A549 (cell line): ENCODE data around the gene KRTAP21-1. TPM values are rescaled to one million over a fixed set of nuclear protein-coding genes. Genes with fewer than 3 reads are reported as not detected.

Experiments
- ATAC-seq, 2 experiments: fragments of 200-7000 bp in 1 of 2; fragments of >200 bp in 1 of 2; cut with Nextera tagmentation in 1 of 2; cut with Tn5 transposase in 1 of 2; 3 replicates each; pipeline versions ENCODE4 v1.8.0 to v1.9.1; 2018 to 2020; ENCODE audit warnings: mild to moderate bottlenecking in 1 of 2, moderate library complexity in 1 of 2
- CTCF ChIA-PET: fragments of 300-600 bp; sonication (Branson Sonifier 250); formaldehyde crosslinking; extraction: SDS; loops from one replicate; lab custom pipeline; 2021; ENCODE audit warnings: antibody characterized with exemption, inconsistent platforms; lab: Yijun Ruan, JAX
- POLR2A ChIA-PET: fragments of 350-600 bp; formaldehyde crosslinking; extraction: SDS; loops from one replicate; lab custom pipeline; 2021; ENCODE audit warnings: antibody characterized with exemption, inconsistent platforms; lab: Yijun Ruan, JAX
- DNase-seq, 2 experiments: peaks; one replicate each; pipeline versions ENCODE4 v3.0.0 to v3.0.0-alpha.2; 2011 to 2016; ENCODE audit warnings: low read depth in 1 of 2, low spot score in 1 of 2
- FAIRE-seq: peaks from 2 replicates; lab custom pipeline; 2011; peaks lifted over from hg19 to GRCh38; lab: Jason Lieb, UNC
- H3K27ac ChIP-seq, 2 experiments: fragments of >200 bp; sonication (Bioruptor Twin); formaldehyde crosslinking; 3 replicates each; pipeline ENCODE4 v1.5.1; 2016 to 2017
- H3K4me1 ChIP-seq: fragments of >200 bp; sonication (Bioruptor Twin); formaldehyde crosslinking; 3 replicates; pipeline ENCODE4 v1.6.1; 2016
- H3K4me2 ChIP-seq: fragments of >200 bp; sonication (Bioruptor Twin); formaldehyde crosslinking; 3 replicates; pipeline ENCODE4 v1.6.1; 2016
- H3K4me3 ChIP-seq: fragments of >200 bp; sonication (Bioruptor Twin); formaldehyde crosslinking; 3 replicates; pipeline ENCODE4 v1.5.1; 2016
- H3K9me3 ChIP-seq: fragments of >200 bp; sonication (Bioruptor Twin); formaldehyde crosslinking; 3 replicates; pipeline ENCODE4 v1.6.1; 2016
- ATOH8 ChIP-seq: fragments of 250-450 bp; sonication (Bioruptor Pico); IDR thresholded peaks from 2 replicates; pipeline ENCODE4 v1.5.0; 2020; ENCODE audit warnings: low read depth, mild to moderate bottlenecking, moderate library complexity
- CBX8 ChIP-seq: fragments of 200-600 bp; sonication (generic); IDR thresholded peaks from 2 replicates; pipeline ENCODE4 v1.6.1; 2016
- CHD2 ChIP-seq: fragments of 150-350 bp; IDR thresholded peaks from 2 replicates; pipeline ENCODE4 v1.6.1; 2014; ENCODE audit warnings: low read length; ENCODE audit not compliant: partially characterized antibody
- CTCF ChIP-seq: fragments of >200 bp; sonication (Bioruptor Twin); formaldehyde crosslinking; IDR thresholded peaks from 3 replicates; pipeline ENCODE4 v1.5.1; 2016
- EHF ChIP-seq: fragments of 250-450 bp; sonication (Bioruptor Pico); IDR thresholded peaks from 2 replicates; pipeline ENCODE4 v1.5.0; 2020; ENCODE audit warnings: mild to moderate bottlenecking
- EHMT2 ChIP-seq: fragments of 200-600 bp; sonication (generic); IDR thresholded peaks from 2 replicates; pipeline ENCODE4 v1.6.1; 2016; ENCODE audit warnings: antibody characterized with exemption, low read depth, mild to moderate bottlenecking, moderate library complexity
- FOSL2 ChIP-seq, 2 experiments: fragments of 450-650 bp in 1 of 2; fragments of >200 bp in 1 of 2; sonication (Bioruptor Twin) in 1 of 2; formaldehyde crosslinking; IDR thresholded peaks; 2 replicates each; pipeline versions ENCODE4 v1.5.0 to v1.6.1; 2016 to 2020; ENCODE audit warnings: mild to moderate bottlenecking in 1 of 2, moderate library complexity in 1 of 2
- HOXA7 ChIP-seq: fragments of 250-450 bp; sonication (Bioruptor Pico); IDR thresholded peaks from 2 replicates; pipeline ENCODE4 v1.5.0; 2020; ENCODE audit warnings: mild to moderate bottlenecking, moderate library complexity
- HOXB13 ChIP-seq: fragments of 250-450 bp; sonication (Bioruptor Pico); IDR thresholded peaks from 2 replicates; pipeline ENCODE4 v1.5.0; 2020; ENCODE audit warnings: low read depth, mild to moderate bottlenecking, moderate library complexity
- HOXB5 ChIP-seq: fragments of 250-450 bp; sonication (Bioruptor Pico); IDR thresholded peaks from 2 replicates; pipeline ENCODE4 v1.5.0; 2020; ENCODE audit warnings: mild to moderate bottlenecking, moderate library complexity
- JUN ChIP-seq, 2 experiments: fragments of >200 bp; sonication (Bioruptor Twin); formaldehyde crosslinking; IDR thresholded peaks; 2 replicates in 1 of 2; 3 replicates in 1 of 2; pipeline ENCODE4 v1.6.1; 2016 to 2017
- KDM1A ChIP-seq: fragments of 200-600 bp; sonication (generic); IDR thresholded peaks from 2 replicates; pipeline ENCODE4 v1.6.1; 2016; ENCODE audit warnings: low read depth, mild to moderate bottlenecking
- MAFK ChIP-seq: fragments of 450-650 bp; IDR thresholded peaks from 2 replicates; pipeline ENCODE4 v1.6.1; 2014; ENCODE audit not compliant: partially characterized antibody
- MAX ChIP-seq: IDR thresholded peaks from 2 replicates; pipeline ENCODE4 v1.6.1; 2012
- MAZ ChIP-seq: fragments of 150-350 bp; IDR thresholded peaks from 2 replicates; pipeline ENCODE4 v1.6.1; 2014; ENCODE audit warnings: antibody characterized with exemption, low read depth, low read length, borderline replicate concordance
- POLR2AphosphoS2 ChIP-seq: conservative IDR thresholded peaks from 2 replicates; pipeline ENCODE4 v1.6.1; 2012; ENCODE audit warnings: low read length, improper control_type of control experiment, inconsistent platforms
- RARB ChIP-seq: fragments of 250-450 bp; sonication (Bioruptor Pico); IDR thresholded peaks from 2 replicates; pipeline ENCODE4 v1.8.0; 2021; ENCODE audit warnings: mild to moderate bottlenecking, moderate library complexity
- RCOR1 ChIP-seq: fragments of 150-350 bp; IDR thresholded peaks from 2 replicates; pipeline ENCODE4 v1.6.1; 2014; ENCODE audit warnings: antibody characterized with exemption, low read length, low read depth
- RFX5 ChIP-seq: fragments of 450-650 bp; IDR thresholded peaks from 2 replicates; pipeline ENCODE4 v1.7.1; 2014; ENCODE audit warnings: antibody characterized with exemption, mild to moderate bottlenecking, moderate library complexity
- TP53 ChIP-seq: fragments of 250-450 bp; sonication (Bioruptor Pico); IDR thresholded peaks from 2 replicates; pipeline ENCODE4 v1.5.0; 2021; ENCODE audit warnings: mild to moderate bottlenecking, moderate library complexity
- ZFP36 ChIP-seq: fragments of 450-650 bp; IDR thresholded peaks from 2 replicates; pipeline ENCODE4 v1.6.1; 2014; ENCODE audit warnings: borderline replicate concordance; ENCODE audit not compliant: partially characterized antibody
- WGBS: methylation state at CpG from one replicate; pipeline ENCODE4 v1.1.6; 2017; ENCODE audit errors: missing lambda C conversion rate; 5-methylcytosine and 5-hydroxymethylcytosine counted together
- polyA plus RNA-seq, 4 experiments: library from polyadenylated mRNA; depleted of rRNA in 3 of 4; stranded (reverse); fragments of >200 nt; fragmentation: RNase III in 1 of 4; extraction: RNeasy Plus Mini Kit Qiagen cat#74134 plus additional on column Dnase treatment in 1 of 4; gene quantifications; 2 replicates in 3 of 4; 3 replicates in 1 of 4; pipeline ENCODE4 v1.2.3, GENCODE V29; 2011 to 2017
- TF ChIP-seq, protein P1 (sequence below): IDR thresholded peaks from 2 replicates; pipeline ENCODE4 v1.6.1; 2012

Gene KRTAP21-1
- polyA plus RNA-seq, 2 of the 4 experiments (the other 2 are of a cell fraction): not detected

GRCh38 chr21:30760776-30761175 is 5.5 kb upstream of the KRTAP21-1 start:
- H3K4me2 ChIP-seq: no peak overlapping the region
- no peak for TF ChIP-seq ZFP36
- TF ChIP-seq RCOR1: no peak
- no peak for TF ChIP-seq EHMT2
- TF ChIP-seq RFX5: no peak
- TF ChIP-seq POLR2AphosphoS2: no peak
- TF ChIP-seq JUN (IDR thresholded peaks at IDR 0.05): no peak
- no peak for TF ChIP-seq FOSL2 (IDR thresholded peaks at IDR 0.05)
- TF ChIP-seq FOSL2 (CRISPR knock-in tag; IDR thresholded peaks at IDR 0.05): no peak
- no peak for TF ChIP-seq MAFK
- no peak for TF ChIP-seq CHD2
- no peak for TF ChIP-seq HOXB5
- CTCF ChIA-PET: no interaction called here
- H3K27ac ChIP-seq: no peak overlapping the region
- H3K4me3 ChIP-seq: no peak overlapping the region
- no peaks in the 10 kb centered on the region for H3K9me3 ChIP-seq
- POLR2A ChIA-PET: no interaction called here
- DNase-seq: no peak
- no peak for FAIRE-seq
- no peak for ATAC-seq
- 3% methylated on average over 2 of the region's 2 CpGs for WGBS
- no peaks in the 10 kb centered on the region for H3K4me1 ChIP-seq

- 0% methylated on average over 2 of the region's 2 CpGs for WGBS
- CTCF ChIA-PET: no interaction called here
These were observed 3.1 kb upstream of the KRTAP21-1 start for GRCh38 chr21:30758306-30758705.

More at GRCh38 chr21:30758306-30758705, 3.1 kb upstream of the KRTAP21-1 start:
- Histone ChIP-seq H3K4me3 (no peak overlapping the region), H3K9me3 (no peaks in the 10 kb centered on the region), H3K27ac (no peak overlapping the region), H3K4me1 (no peaks in the 10 kb centered on the region), H3K4me2 (no peak overlapping the region)
- no peak for DNase-seq
- FAIRE-seq: no peak
- TF ChIP-seq TP53 (CRISPR knock-in tag) (no peak), KDM1A (no peak), RARB (CRISPR knock-in tag) (no peak), POLR2AphosphoS2 (no peak), ZFP36 (no peak), HOXB13 (CRISPR knock-in tag) (no peak), EHF (CRISPR knock-in tag) (no peak), HOXA7 (no peak), MAZ (no peak), CBX8 (no peak), ATOH8 (CRISPR knock-in tag) (no peak), MAX (no peak), EHMT2 (no peak), CTCF (no peak)
- TF ChIP-seq, protein P1, sequence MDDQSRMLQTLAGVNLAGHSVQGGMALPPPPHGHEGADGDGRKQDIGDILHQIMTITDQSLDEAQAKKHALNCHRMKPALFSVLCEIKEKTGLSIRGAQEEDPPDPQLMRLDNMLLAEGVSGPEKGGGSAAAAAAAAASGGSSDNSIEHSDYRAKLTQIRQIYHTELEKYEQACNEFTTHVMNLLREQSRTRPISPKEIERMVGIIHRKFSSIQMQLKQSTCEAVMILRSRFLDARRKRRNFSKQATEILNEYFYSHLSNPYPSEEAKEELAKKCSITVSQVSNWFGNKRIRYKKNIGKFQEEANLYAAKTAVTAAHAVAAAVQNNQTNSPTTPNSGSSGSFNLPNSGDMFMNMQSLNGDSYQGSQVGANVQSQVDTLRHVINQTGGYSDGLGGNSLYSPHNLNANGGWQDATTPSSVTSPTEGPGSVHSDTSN: no peak
- no peak for ATAC-seq
- POLR2A ChIA-PET: no interaction called here
